NCI-H2171 (cell line): Measurements from ENCODE around the gene CABLES2.

Experiments used
- DNase-seq: peaks from one replicate; lab custom pipeline; 2025; lab: John Stamatoyannopoulos, UW

Gene CABLES2

GRCh38 chr20:62370115-62370806 lies 36.8 kb downstream of the CABLES2 start:
- no peak for DNase-seq

GRCh38 chr20:62369815-62370114 lies 37.3 kb downstream of the CABLES2 start:
- no peak for DNase-seq

GRCh38 chr20:62368976-62369814 lies 37.9 kb downstream of the CABLES2 start:
- DNase-seq = no peak

- DNase-seq = no peak
Measured at GRCh38 chr20:62368392-62368975, 38.6 kb downstream of the CABLES2 start.

- peak; percentile 49 for DNase-seq
Measured at GRCh38 chr20:62367633-62368391, 39.3 kb downstream of the CABLES2 start.

- no peak for DNase-seq
Measured at GRCh38 chr20:62367136-62367632, 39.9 kb downstream of the CABLES2 start, which contains the start of gene LAMA5. Gene LAMA5, minus strand, starts transcription at chr20:62367312. Its CDS starts 67 bp downstream, at chr20:62367245.

- peak; percentile 25 for DNase-seq
Measured at GRCh38 chr20:62366370-62367135, 40.5 kb downstream of the CABLES2 start.

GRCh38 chr20:62365814-62366369 lies 41.2 kb downstream of the CABLES2 start:
- DNase-seq = no peak

- DNase-seq = no peak
Measured at GRCh38 chr20:62364911-62365736, 42.0 kb downstream of the CABLES2 start.

- DNase-seq = no peak
Measured at GRCh38 chr20:62363920-62364851, 42.9 kb downstream of the CABLES2 start.

- peak; percentile 56 for DNase-seq
Measured at GRCh38 chr20:62362991-62363919, 43.8 kb downstream of the CABLES2 start.

- no peak for DNase-seq
Measured at GRCh38 chr20:62362590-62362940, 44.5 kb downstream of the CABLES2 start.

GRCh38 chr20:62361799-62362589 lies 45.1 kb downstream of the CABLES2 start:
- DNase-seq = no peak

- no peak for DNase-seq
Measured at GRCh38 chr20:62360854-62361798, 46.0 kb downstream of the CABLES2 start.

- no peak for DNase-seq
Measured at GRCh38 chr20:62359491-62360121, 47.5 kb downstream of the CABLES2 start.
